Measurements from ENCODE around the gene FBXL7.
A peak's percentile ranks its signal among the peaks of the same experiment; 100 is the strongest.

The FBXL7 gene

DNA sequence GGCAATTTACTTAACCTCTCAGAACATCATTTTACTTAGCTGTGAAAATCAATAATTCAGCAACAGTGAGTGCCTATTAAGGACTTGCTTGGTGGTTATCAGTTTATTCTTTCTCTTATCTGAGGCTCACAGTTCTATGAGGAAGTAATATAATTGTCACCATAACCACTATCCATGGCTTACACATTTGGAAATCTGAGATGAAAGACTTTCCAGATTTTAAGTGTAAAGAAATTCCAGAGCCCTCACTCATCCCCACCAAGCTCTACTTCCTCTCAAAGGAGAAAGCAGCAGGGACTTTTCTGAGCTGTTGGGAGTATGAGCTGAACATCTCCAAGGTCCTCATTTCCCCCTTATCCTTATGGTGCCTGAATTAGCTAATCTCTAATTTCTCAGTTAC lies 321.5 kb downstream of the FBXL7 start:
- TF ChIP-seq, protein P1, sequence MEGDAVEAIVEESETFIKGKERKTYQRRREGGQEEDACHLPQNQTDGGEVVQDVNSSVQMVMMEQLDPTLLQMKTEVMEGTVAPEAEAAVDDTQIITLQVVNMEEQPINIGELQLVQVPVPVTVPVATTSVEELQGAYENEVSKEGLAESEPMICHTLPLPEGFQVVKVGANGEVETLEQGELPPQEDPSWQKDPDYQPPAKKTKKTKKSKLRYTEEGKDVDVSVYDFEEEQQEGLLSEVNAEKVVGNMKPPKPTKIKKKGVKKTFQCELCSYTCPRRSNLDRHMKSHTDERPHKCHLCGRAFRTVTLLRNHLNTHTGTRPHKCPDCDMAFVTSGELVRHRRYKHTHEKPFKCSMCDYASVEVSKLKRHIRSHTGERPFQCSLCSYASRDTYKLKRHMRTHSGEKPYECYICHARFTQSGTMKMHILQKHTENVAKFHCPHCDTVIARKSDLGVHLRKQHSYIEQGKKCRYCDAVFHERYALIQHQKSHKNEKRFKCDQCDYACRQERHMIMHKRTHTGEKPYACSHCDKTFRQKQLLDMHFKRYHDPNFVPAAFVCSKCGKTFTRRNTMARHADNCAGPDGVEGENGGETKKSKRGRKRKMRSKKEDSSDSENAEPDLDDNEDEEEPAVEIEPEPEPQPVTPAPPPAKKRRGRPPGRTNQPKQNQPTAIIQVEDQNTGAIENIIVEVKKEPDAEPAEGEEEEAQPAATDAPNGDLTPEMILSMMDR (IDR thresholded peaks at IDR 0.05; ENCODE audit: low read depth, low read length) = no peak
- H3K4me3 ChIP-seq (replicated peaks in 1 of 2; ENCODE audit: low read depth in 2 of 2, low read length in 2 of 2) = no peak overlapping the region
- DNase-seq (ENCODE audit: low read depth in 2 of 2) = peak; percentile 24 to 25

DNA sequence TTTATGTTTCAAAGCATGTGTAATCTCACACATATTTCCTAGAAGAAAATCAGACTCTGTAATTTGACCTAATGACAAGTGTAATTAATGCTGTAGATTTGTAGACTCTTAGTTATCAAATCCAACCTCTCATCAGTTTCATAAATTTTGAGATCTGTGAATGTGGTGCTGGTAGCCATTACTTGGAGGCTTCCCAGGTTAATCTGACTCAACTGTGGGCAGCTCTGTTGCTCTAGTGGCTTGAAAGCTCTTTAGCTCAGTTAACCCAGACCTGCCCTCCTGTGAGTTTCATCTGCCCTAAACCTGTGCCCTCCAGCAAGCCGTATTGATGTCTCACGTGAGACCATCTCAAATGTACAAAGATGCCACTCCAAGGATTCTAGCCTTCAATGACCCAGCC lies 323.4 kb downstream of the FBXL7 start:
- DNase-seq (ENCODE audit: low read depth in 2 of 2) = peak in 1 of 2 donors; percentile 9
- TF ChIP-seq, protein P1 (IDR thresholded peaks at IDR 0.05; ENCODE audit: low read depth, low read length) = no peak
- H3K4me3 ChIP-seq (replicated peaks in 1 of 2; ENCODE audit: low read depth in 2 of 2, low read length in 2 of 2) = no peak overlapping the region

DNA sequence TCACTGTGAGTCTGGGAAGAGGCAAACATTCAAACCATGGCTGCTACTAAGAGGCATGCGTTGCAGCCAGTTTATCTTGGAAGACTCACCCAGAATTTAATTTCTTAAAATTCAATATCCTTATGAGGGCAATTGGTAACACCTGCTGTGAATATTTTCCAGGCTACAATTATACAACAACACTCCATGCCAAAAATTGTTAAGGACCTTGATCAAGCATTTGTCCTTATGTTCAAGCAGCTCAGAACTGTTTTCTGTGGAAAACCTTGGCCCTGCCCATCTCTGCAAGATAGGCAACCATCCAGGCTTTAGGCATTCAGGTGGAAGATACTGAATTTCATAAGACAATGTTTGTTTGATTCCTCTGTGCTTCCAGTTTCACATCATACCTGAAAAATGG lies 327.8 kb downstream of the FBXL7 start:
- DNase-seq (ENCODE audit: low read depth in 2 of 2) = no peak
- no peak overlapping the region for H3K4me3 ChIP-seq (replicated peaks in 1 of 2; ENCODE audit: low read depth in 2 of 2, low read length in 2 of 2)
- TF ChIP-seq, protein P1 (IDR thresholded peaks at IDR 0.05; ENCODE audit: low read depth, low read length) = no peak

DNA sequence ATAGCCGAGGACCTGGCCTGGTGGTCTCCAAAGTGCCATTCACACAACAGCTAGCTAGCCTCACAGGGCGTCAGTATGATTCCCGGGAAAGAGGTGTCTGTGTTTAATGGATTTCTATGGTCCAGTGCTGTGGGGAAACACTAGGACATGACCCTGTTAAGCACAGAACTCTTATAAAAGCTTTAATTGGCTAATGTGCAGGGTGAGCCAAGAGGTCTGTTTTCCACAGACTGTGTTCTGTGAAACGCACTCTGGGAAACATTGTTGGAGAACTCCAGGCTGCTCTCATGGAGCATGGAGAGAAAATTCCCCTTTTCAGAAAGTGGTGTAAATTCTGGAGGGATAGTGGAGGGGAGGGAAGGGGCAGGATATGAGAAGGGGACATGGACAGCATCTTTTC lies 331.4 kb downstream of the FBXL7 start:
- H3K4me3 ChIP-seq (replicated peaks in 1 of 2; ENCODE audit: low read depth in 2 of 2, low read length in 2 of 2) = no peak overlapping the region
- TF ChIP-seq, protein P1 (IDR thresholded peaks at IDR 0.05; ENCODE audit: low read depth, low read length) = no peak
- no peak for DNase-seq (ENCODE audit: low read depth in 2 of 2)

DNA sequence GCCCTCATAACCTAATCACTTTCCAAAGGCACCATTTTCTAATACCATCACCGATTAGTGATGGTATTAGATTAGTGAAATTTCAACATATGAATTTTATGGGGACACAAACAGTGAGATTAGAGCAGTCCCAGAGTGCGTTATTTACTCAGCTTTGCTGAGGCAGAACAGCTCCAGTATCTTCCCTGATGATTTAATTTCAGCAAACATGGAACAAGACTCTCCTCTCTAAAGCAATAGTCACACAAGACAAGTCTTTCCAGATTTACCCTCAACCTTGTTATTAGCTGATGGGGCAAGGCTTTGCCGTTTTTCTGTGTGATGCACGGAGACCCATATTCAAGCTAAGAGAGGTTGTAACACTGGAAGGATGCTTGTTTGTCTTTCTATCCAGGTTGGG lies 333.4 kb downstream of the FBXL7 start:
- H3K4me3 ChIP-seq (replicated peaks in 1 of 2; ENCODE audit: low read depth in 2 of 2, low read length in 2 of 2) = no peak overlapping the region
- TF ChIP-seq, protein P1 (IDR thresholded peaks at IDR 0.05; ENCODE audit: low read depth, low read length) = no peak
- no peak for DNase-seq (ENCODE audit: low read depth in 2 of 2)

DNA sequence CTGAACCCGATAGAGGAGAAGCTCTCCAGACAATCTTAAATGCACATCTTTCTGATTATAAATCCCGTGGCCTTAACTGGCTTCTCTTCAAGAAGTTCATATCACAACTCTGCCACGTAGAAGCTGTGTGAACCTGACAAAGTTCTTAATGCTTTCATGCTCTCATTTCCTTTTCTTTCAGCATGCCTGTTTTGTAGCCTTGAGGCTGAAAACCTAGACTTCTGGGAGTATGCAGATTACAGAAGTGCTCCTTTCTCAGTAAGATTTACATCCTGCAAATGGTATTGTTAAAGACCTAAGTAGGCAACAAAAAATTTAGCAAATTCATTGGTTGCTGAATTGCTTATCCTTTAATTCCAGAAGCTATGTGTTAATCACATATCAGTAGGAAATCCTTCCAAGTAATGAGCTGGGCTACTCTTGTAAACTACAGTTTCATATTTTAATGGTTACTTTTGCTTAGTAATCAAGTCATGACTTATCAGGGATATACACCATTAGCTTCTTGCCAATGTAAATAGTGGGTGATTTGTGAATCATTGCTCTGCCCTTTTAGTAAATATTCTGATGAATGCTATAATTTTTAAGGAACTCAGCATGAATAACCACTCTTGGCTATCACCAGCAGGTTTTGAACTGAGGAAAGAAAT lies 334.7 kb downstream of the FBXL7 start:
- DNase-seq (ENCODE audit: low read depth in 2 of 2) = peak; percentile 71 to 86
- H3K4me3 ChIP-seq (replicated peaks in 1 of 2; ENCODE audit: low read depth in 2 of 2, low read length in 2 of 2) = no peak overlapping the region
- TF ChIP-seq, protein P1 (IDR thresholded peaks at IDR 0.05; ENCODE audit: low read depth, low read length) = no peak

DNA sequence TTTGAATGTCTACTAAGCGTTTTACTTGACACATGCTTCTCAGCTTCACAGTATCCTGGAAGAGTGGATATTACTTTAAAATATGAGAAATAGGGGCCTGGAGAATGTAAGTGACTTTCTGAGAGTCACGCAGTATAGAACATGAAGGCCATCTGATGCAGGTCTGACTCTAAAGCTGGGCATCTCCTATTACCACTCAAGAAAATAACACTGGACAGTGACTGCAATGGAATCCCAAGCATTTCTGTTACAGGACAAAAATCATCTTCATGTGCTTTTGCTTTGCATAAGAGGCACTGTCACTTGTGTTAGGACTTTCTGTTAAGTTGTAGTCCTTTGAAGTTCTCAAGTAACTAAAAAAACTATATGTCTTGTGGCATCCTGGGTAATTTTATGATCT lies 335.5 kb downstream of the FBXL7 start:
- TF ChIP-seq, protein P1 (IDR thresholded peaks at IDR 0.05; ENCODE audit: low read depth, low read length) = no peak
- no peak overlapping the region for H3K4me3 ChIP-seq (replicated peaks in 1 of 2; ENCODE audit: low read depth in 2 of 2, low read length in 2 of 2)
- DNase-seq (ENCODE audit: low read depth in 2 of 2) = peak in 1 of 2 donors; percentile 29
